Epithelial cell of alveolus of lung (primary cell): ENCODE results near the gene VIT. TPM values are rescaled to one million over a fixed set of nuclear protein-coding genes. Genes with fewer than 3 reads are reported as not detected.

Source experiments
- total RNA-seq: library from RNA; depleted of rRNA; stranded (reverse); fragments of >200 nt; gene quantifications from 2 replicates; pipeline ENCODE4 v1.2.1, GENCODE V29; 2015

VIT gene
- 0.39 TPM in 1 of 2 replicates, not detected in the other for total RNA-seq

GRCh38 chr2:36696533-36696932, at the start of gene VIT:
TSS of gene VIT (plus strand) at chr2:36696707. CDS start at chr2:36716371, 19,664 bp downstream.

Other genes with a start within 250 kb of the VIT start
- 37.4 and 44.5 TPM in 2 replicates for gene FEZ2, start 98.5 kb upstream of the VIT start, total RNA-seq